ENCODE data around the gene WSCD2. TPM values are rescaled to one million over a fixed set of nuclear protein-coding genes. Genes with fewer than 3 reads are reported as not detected.
A peak's percentile ranks its signal among the peaks of the same experiment; 100 is the strongest.

Gene WSCD2
- total RNA-seq, 4 donors from 2014 or later, result 0.13 to 4.6 (median 0.29) TPM

GRCh38 chr12:108247130-108247529 is 118.0 kb downstream of the WSCD2 start:
- Histone ChIP-seq H3K4me3 (no peak overlapping the region), H3K27me3 (peaks cover 10% of the 10 kb centered on the region), H3K27ac (no peak overlapping the region), H3K36me3 (no peaks in the 10 kb centered on the region), H3K9me3 (no peaks in the 10 kb centered on the region), H3K4me1 (no peaks in the 10 kb centered on the region)
- no peak for DNase-seq (ENCODE audit: low spot score in 2 of 2)
- WGBS, result 81% methylated on average over 2 of the region's 2 CpGs
- TF ChIP-seq POLR2AphosphoS5 (IDR thresholded peaks at IDR 0.05) (no peak), POLR2A (IDR thresholded peaks at IDR 0.05) (no peak), EP300 (IDR thresholded peaks at IDR 0.05) (no peak), CTCF (IDR thresholded peaks at IDR 0.05) (no peak)

- TF ChIP-seq EP300 (IDR thresholded peaks at IDR 0.05) (no peak), POLR2AphosphoS5 (IDR thresholded peaks at IDR 0.05) (no peak), CTCF (IDR thresholded peaks at IDR 0.05) (no peak), POLR2A (IDR thresholded peaks at IDR 0.05) (no peak)
- Histone ChIP-seq H3K9me3 (no peaks in the 10 kb centered on the region), H3K27ac (no peak overlapping the region), H3K36me3 (no peaks in the 10 kb centered on the region), H3K4me1 (no peaks in the 10 kb centered on the region), H3K27me3 (peaks cover 17% of the 10 kb centered on the region), H3K4me3 (no peak overlapping the region)
- WGBS, result 94% methylated on average over 11 of the region's 13 CpGs
- DNase-seq (ENCODE audit: low spot score in 2 of 2), result peak in 1 of 2 donors; percentile 61
These were observed 118.9 kb downstream of the WSCD2 start for GRCh38 chr12:108248011-108248410.

- 78% methylated on average over 7 of the region's 7 CpGs for WGBS
- Histone ChIP-seq H3K4me1 (no peaks in the 10 kb centered on the region), H3K27me3 (peaks cover 31% of the 10 kb centered on the region), H3K9me3 (no peaks in the 10 kb centered on the region), H3K27ac (no peak overlapping the region), H3K4me3 (no peak overlapping the region), H3K36me3 (no peaks in the 10 kb centered on the region)
- peak in 1 of 2 donors; percentile 9 for DNase-seq (ENCODE audit: low spot score in 2 of 2)
- TF ChIP-seq CTCF (IDR thresholded peaks at IDR 0.05) (no peak), POLR2AphosphoS5 (IDR thresholded peaks at IDR 0.05) (no peak), EP300 (IDR thresholded peaks at IDR 0.05) (no peak), POLR2A (IDR thresholded peaks at IDR 0.05) (no peak)
These were observed 123.4 kb downstream of the WSCD2 start for GRCh38 chr12:108252523-108252922.

- Histone ChIP-seq H3K9me3 (no peaks in the 10 kb centered on the region), H3K36me3 (no peaks in the 10 kb centered on the region), H3K4me3 (no peak overlapping the region), H3K27ac (no peak overlapping the region), H3K27me3 (peaks cover 31% of the 10 kb centered on the region), H3K4me1 (no peaks in the 10 kb centered on the region)
- 12% methylated on average over 4 of the region's 4 CpGs for WGBS
- no peak for TF ChIP-seq CTCF (IDR thresholded peaks at IDR 0.05)
- no peak for TF ChIP-seq EP300 (IDR thresholded peaks at IDR 0.05)
- no peak for TF ChIP-seq POLR2AphosphoS5 (IDR thresholded peaks at IDR 0.05)
- TF ChIP-seq POLR2A (IDR thresholded peaks at IDR 0.05), result no peak
- peak in 1 of 2 donors; percentile 18 for DNase-seq (ENCODE audit: low spot score in 2 of 2)
These were observed 124.5 kb downstream of the WSCD2 start for GRCh38 chr12:108253540-108253939.

- H3K4me1 ChIP-seq, result no peaks in the 10 kb centered on the region
- no peak for DNase-seq (ENCODE audit: low spot score in 2 of 2)
- H3K27ac ChIP-seq, result no peak overlapping the region
- no peak overlapping the region for H3K4me3 ChIP-seq
- H3K27me3 ChIP-seq, result peaks cover 28% of the 10 kb centered on the region
- WGBS, result 55% methylated on average over 5 of the region's 5 CpGs
- H3K36me3 ChIP-seq, result no peaks in the 10 kb centered on the region
- TF ChIP-seq CTCF (IDR thresholded peaks at IDR 0.05), result no peak
- TF ChIP-seq POLR2A (IDR thresholded peaks at IDR 0.05), result no peak
- TF ChIP-seq EP300 (IDR thresholded peaks at IDR 0.05), result no peak
- no peak for TF ChIP-seq POLR2AphosphoS5 (IDR thresholded peaks at IDR 0.05)
- no peaks in the 10 kb centered on the region for H3K9me3 ChIP-seq
These were observed 124.9 kb downstream of the WSCD2 start for GRCh38 chr12:108254030-108254429.
